Measurements from ENCODE around the gene CDRT15. TPM values are rescaled to one million over a fixed set of nuclear protein-coding genes. Genes with fewer than 3 reads are reported as not detected.
"Not testable (repeated sequence)": the region's sequence is repeated elsewhere in the genome, so short reads cannot be mapped to it uniquely, and the experiment has no call there.

The CDRT15 gene
- total RNA-seq, result not detected
- not detected for polyA plus RNA-seq (ENCODE audit: insufficient read depth, low read depth, low replicate concordance)
- long read RNA-seq, donor 1, result 0 reads
- long read RNA-seq, donor 2, result 0 reads
- long read RNA-seq, donor 3, result 0 reads
- long read RNA-seq, donor 4, result 0 reads
- long read RNA-seq, donor 5, result 0 reads
- long read RNA-seq, donor 6, result 0 reads
- long read RNA-seq, donor 7, result 0 reads
- long read RNA-seq, donor 8, result 0 reads
- long read RNA-seq, donor 9, result 0 reads
- long read RNA-seq, donor 10, result 0 reads

DNA sequence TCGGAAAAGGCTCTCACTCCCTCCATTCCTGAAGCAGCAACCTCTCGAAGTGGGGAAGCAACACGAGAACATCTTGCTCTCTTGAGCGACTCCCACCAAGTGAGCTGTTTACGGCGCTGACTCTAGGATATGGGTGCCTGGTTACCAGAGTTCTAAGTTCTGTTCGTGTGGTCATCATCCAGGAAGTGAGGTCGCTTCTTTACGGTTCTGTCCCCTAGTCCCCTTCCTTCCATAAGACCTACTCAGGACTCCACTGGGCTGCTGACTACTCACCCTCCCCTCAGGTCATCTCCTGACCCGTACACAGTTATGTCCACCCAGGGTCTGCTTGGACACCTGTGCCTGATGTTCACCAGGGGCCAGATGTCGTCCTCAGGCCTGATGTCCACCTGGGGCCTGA is at the start of gene CDRT15:
CDRT15 (minus strand) TSS at position 101 of the 400 bp plus-strand sequence; CDS start at position 72, 29 bp downstream.
- DNase-seq; H3K9me3 ChIP-seq (ENCODE audit: control insufficient read depth in 2 of 3, insufficient read depth in 1 of 3, low read length in 3 of 3); intact Hi-C loops (cut with DNase I); H3K36me3 ChIP-seq (ENCODE audit: control insufficient read depth in 2 of 3, insufficient read depth in 3 of 3, low read length in 3 of 3); H3K4me1 ChIP-seq (ENCODE audit: control insufficient read depth in 2 of 3, insufficient read depth in 2 of 3, low read depth in 1 of 3, low read length in 3 of 3); H3K27ac ChIP-seq (ENCODE audit: low read depth in 2 of 2, low read length in 2 of 2); H3K27me3 ChIP-seq (ENCODE audit: control insufficient read depth, insufficient read depth, low read length); H3K4me3 ChIP-seq (ENCODE audit: low read length in 3 of 3); FAIRE-seq; H3K9ac ChIP-seq (ENCODE audit: low read length in 3 of 3): not testable (repeated sequence)

- TF ChIP-seq, protein P1, sequence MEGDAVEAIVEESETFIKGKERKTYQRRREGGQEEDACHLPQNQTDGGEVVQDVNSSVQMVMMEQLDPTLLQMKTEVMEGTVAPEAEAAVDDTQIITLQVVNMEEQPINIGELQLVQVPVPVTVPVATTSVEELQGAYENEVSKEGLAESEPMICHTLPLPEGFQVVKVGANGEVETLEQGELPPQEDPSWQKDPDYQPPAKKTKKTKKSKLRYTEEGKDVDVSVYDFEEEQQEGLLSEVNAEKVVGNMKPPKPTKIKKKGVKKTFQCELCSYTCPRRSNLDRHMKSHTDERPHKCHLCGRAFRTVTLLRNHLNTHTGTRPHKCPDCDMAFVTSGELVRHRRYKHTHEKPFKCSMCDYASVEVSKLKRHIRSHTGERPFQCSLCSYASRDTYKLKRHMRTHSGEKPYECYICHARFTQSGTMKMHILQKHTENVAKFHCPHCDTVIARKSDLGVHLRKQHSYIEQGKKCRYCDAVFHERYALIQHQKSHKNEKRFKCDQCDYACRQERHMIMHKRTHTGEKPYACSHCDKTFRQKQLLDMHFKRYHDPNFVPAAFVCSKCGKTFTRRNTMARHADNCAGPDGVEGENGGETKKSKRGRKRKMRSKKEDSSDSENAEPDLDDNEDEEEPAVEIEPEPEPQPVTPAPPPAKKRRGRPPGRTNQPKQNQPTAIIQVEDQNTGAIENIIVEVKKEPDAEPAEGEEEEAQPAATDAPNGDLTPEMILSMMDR (IDR thresholded peaks at IDR 0.05; ENCODE audit: borderline replicate concordance, extremely low read depth, insufficient read depth), result no peak
- intact Hi-C loops (cut with DNase I), result no loop called here
- no peaks in the 10 kb centered on the region for H3K4me1 ChIP-seq (ENCODE audit: control insufficient read depth in 2 of 3, insufficient read depth in 2 of 3, low read depth in 1 of 3, low read length in 3 of 3)
- no peak for FAIRE-seq
- no peak overlapping the region for H3K9ac ChIP-seq (ENCODE audit: low read length in 3 of 3)
- no peaks in the 10 kb centered on the region for H3K9me3 ChIP-seq (ENCODE audit: control insufficient read depth in 2 of 3, insufficient read depth in 1 of 3, low read length in 3 of 3)
- no peak overlapping the region for H3K27ac ChIP-seq (ENCODE audit: low read depth in 2 of 2, low read length in 2 of 2)
- H3K36me3 ChIP-seq (ENCODE audit: control insufficient read depth in 2 of 3, insufficient read depth in 3 of 3, low read length in 3 of 3), result no peaks in the 10 kb centered on the region
- DNase-seq, result no peak
- no peak overlapping the region for H3K4me3 ChIP-seq (ENCODE audit: low read length in 3 of 3)
- no peaks in the 10 kb centered on the region for H3K27me3 ChIP-seq (ENCODE audit: control insufficient read depth, insufficient read depth, low read length)
These were observed 46.1 kb upstream of the CDRT15 start for GRCh38 chr17:14282726-14283125.

DNA sequence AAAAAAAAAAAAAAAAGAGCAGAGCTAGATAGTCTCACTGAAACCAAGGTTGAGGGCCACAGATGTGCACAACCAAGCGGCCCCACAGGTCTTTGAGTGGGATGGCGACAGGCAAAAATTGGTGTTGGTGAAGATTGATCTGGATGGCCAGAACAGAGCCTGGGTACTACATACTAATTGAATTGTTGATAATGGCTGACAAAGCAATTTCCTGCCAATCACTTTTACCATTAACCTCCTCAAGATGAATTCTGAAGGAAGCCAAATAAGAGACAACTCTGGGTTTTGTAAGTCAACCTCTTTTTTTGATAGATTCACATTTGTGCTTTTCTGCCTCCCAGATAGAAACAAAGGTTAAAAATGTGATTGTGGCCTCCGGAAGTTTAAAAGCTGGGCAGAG is 44.9 kb upstream of the CDRT15 start:
- H3K27ac ChIP-seq (ENCODE audit: low read depth in 2 of 2, low read length in 2 of 2), result no peak overlapping the region
- no peak overlapping the region for H3K4me3 ChIP-seq (ENCODE audit: low read length in 3 of 3)
- no peak overlapping the region for H3K9ac ChIP-seq (ENCODE audit: low read length in 3 of 3)
- FAIRE-seq (no peak), DNase-seq (no peak)
- intact Hi-C loops (cut with DNase I), result no loop called here
- no peaks in the 10 kb centered on the region for H3K36me3 ChIP-seq (ENCODE audit: control insufficient read depth in 2 of 3, insufficient read depth in 3 of 3, low read length in 3 of 3)
- no peaks in the 10 kb centered on the region for H3K4me1 ChIP-seq (ENCODE audit: control insufficient read depth in 2 of 3, insufficient read depth in 2 of 3, low read depth in 1 of 3, low read length in 3 of 3)
- TF ChIP-seq, protein P1 (IDR thresholded peaks at IDR 0.05; ENCODE audit: borderline replicate concordance, extremely low read depth, insufficient read depth), result no peak
- H3K9me3 ChIP-seq (ENCODE audit: control insufficient read depth in 2 of 3, insufficient read depth in 1 of 3, low read length in 3 of 3), result no peaks in the 10 kb centered on the region
- H3K27me3 ChIP-seq (ENCODE audit: control insufficient read depth, insufficient read depth, low read length), result no peaks in the 10 kb centered on the region

- Histone ChIP-seq H3K27me3 (ENCODE audit: control insufficient read depth, insufficient read depth, low read length) (no peaks in the 10 kb centered on the region), H3K4me1 (ENCODE audit: control insufficient read depth in 2 of 3, insufficient read depth in 2 of 3, low read depth in 1 of 3, low read length in 3 of 3) (no peaks in the 10 kb centered on the region), H3K4me3 (ENCODE audit: low read length in 3 of 3) (no peak overlapping the region), H3K9ac (ENCODE audit: low read length in 3 of 3) (no peak overlapping the region), H3K9me3 (ENCODE audit: control insufficient read depth in 2 of 3, insufficient read depth in 1 of 3, low read length in 3 of 3) (peaks cover 0 to 3% (median 0%) of the 10 kb centered on the region in 3 donors), H3K36me3 (ENCODE audit: control insufficient read depth in 2 of 3, insufficient read depth in 3 of 3, low read length in 3 of 3) (no peaks in the 10 kb centered on the region), H3K27ac (ENCODE audit: low read depth in 2 of 2, low read length in 2 of 2) (no peak overlapping the region)
- TF ChIP-seq, protein P1 (IDR thresholded peaks at IDR 0.05; ENCODE audit: borderline replicate concordance, extremely low read depth, insufficient read depth), result no peak
- intact Hi-C loops (cut with DNase I), result no loop called here
- FAIRE-seq, result no peak
- DNase-seq, result no peak
These were observed 40.0 kb upstream of the CDRT15 start for GRCh38 chr17:14276535-14277250.
